SU-DHL-6 (cell line): ENCODE data around the gene DPF1.

ENCODE experiments used
- H2AFZ ChIP-seq: fragments of 200-600 bp; sonication (generic); 2 replicates; pipeline ENCODE4 v1.6.1; 2014; ENCODE audit warnings: low read depth, mild to moderate bottlenecking, moderate library complexity, mixed read lengths, antibody characterized with exemption, low read length; ENCODE audit not compliant: severe bottlenecking
- H3F3A ChIP-seq: fragments of 200-600 bp; shearing (Covaris generic); 2 replicates; pipeline ENCODE4 v1.6.0; 2016; ENCODE audit warnings: antibody characterized with exemption, mild to moderate bottlenecking; ENCODE audit not compliant: insufficient read depth
- H3K27ac ChIP-seq: fragments of 200-600 bp; sonication (generic); 2 replicates; pipeline ENCODE4 v1.5.1; 2016; ENCODE audit warnings: low read depth, mild to moderate bottlenecking, low read length, moderate library complexity, mixed read lengths
- H3K27me3 ChIP-seq: fragments of 200-600 bp; sonication (generic), shearing (Covaris generic); 2 replicates; pipeline ENCODE4 v1.6.0; 2014; ENCODE audit warnings: mild to moderate bottlenecking, low read length
- H3K36me3 ChIP-seq: fragments of 200-600 bp; sonication (generic); 2 replicates; pipeline ENCODE4 v1.6.1; 2014; ENCODE audit warnings: mild to moderate bottlenecking, low read length, mixed read lengths
- H3K4me2 ChIP-seq: fragments of 300-600, 200-600 bp; shearing (Covaris generic), sonication (generic); 2 replicates; pipeline ENCODE4 v1.6.0; 2014; ENCODE audit warnings: low read length, low read depth, mild to moderate bottlenecking; ENCODE audit not compliant: poor library complexity, severe bottlenecking
- H3K4me3 ChIP-seq: fragments of 200-600 bp; sonication (generic); 2 replicates; pipeline ENCODE4 v1.5.1; 2014; ENCODE audit warnings: antibody characterized with exemption, low read length, mild to moderate bottlenecking, mixed read lengths; ENCODE audit not compliant: insufficient read depth, poor library complexity, severe bottlenecking
- H3K79me2 ChIP-seq: fragments of 200-600 bp; sonication (generic); 2 replicates; pipeline ENCODE4 v1.6.1; 2014; ENCODE audit warnings: mild to moderate bottlenecking, low read length, moderate library complexity; ENCODE audit not compliant: insufficient read depth
- H3K9ac ChIP-seq: fragments of 200-600 bp; sonication (generic); 2 replicates; pipeline ENCODE4 v1.7.0; 2014; ENCODE audit warnings: mild to moderate bottlenecking, low read length
- H3K9me2 ChIP-seq: fragments of 200-600 bp; sonication (generic); replicated peaks from 2 replicates; pipeline ENCODE4 v1.6.1; 2014; ENCODE audit warnings: low read length; ENCODE audit not compliant: insufficient read depth
- H3K9me3 ChIP-seq: fragments of 200-600 bp; sonication (generic); 2 replicates; pipeline ENCODE4 v1.6.1; 2014; ENCODE audit warnings: low read length, mixed read lengths; ENCODE audit not compliant: insufficient read depth
- H4K20me1 ChIP-seq: fragments of 200-600 bp; sonication (generic); 2 replicates; pipeline ENCODE4 v1.6.1; 2014; ENCODE audit warnings: low read depth, mild to moderate bottlenecking, antibody characterized with exemption, low read length, moderate library complexity, mixed read lengths
- EZH2phosphoT487 ChIP-seq: fragments of 200-600 bp; sonication (generic), shearing (Covaris generic); conservative IDR thresholded peaks from 2 replicates; pipeline ENCODE4 v1.6.1; 2018; ENCODE audit warnings: mild to moderate bottlenecking, antibody characterized with exemption, low read length, moderate library complexity, mixed read lengths
- TF ChIP-seq, protein P1 (sequence below): fragments of 200-600 bp; sonication (generic); IDR thresholded peaks from one replicate; pipeline ENCODE4 v1.5.1; 2017; ENCODE audit warnings: antibody characterized with exemption, mild to moderate bottlenecking, low read length, moderate library complexity; ENCODE audit not compliant: insufficient read depth, poor library complexity, severe bottlenecking

DPF1 gene

DNA sequence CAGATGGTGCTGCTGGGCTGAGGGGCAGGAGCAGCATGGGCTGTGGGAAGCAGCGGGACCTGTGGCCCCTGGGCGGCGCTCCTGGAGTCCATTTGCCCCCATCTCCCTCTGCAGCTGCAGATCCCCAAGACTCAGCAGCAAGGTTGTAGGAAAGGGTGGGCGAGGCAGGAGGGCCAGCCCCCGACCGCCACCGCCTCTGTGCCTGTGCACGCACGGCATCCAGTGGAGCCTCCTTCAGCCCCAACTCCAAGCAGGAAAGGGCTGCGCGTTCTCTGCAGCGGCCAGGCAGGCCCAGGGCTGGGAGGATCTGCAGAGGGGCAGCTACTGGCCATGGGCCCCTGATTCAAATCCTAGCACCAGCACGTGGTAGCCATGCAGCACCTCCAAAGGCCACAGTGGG is 20.8 kb downstream of the DPF1 start:
- TF ChIP-seq EZH2phosphoT487: no peak
- TF ChIP-seq, protein P1, sequence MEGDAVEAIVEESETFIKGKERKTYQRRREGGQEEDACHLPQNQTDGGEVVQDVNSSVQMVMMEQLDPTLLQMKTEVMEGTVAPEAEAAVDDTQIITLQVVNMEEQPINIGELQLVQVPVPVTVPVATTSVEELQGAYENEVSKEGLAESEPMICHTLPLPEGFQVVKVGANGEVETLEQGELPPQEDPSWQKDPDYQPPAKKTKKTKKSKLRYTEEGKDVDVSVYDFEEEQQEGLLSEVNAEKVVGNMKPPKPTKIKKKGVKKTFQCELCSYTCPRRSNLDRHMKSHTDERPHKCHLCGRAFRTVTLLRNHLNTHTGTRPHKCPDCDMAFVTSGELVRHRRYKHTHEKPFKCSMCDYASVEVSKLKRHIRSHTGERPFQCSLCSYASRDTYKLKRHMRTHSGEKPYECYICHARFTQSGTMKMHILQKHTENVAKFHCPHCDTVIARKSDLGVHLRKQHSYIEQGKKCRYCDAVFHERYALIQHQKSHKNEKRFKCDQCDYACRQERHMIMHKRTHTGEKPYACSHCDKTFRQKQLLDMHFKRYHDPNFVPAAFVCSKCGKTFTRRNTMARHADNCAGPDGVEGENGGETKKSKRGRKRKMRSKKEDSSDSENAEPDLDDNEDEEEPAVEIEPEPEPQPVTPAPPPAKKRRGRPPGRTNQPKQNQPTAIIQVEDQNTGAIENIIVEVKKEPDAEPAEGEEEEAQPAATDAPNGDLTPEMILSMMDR: no peak
- Histone ChIP-seq H3F3A (0 out of 2 replicates have a peak, but pooled peaks cover 2% of the 10 kb centered on the region), H3K36me3 (no peaks in the 10 kb centered on the region), H3K79me2 (no peaks in the 10 kb centered on the region), H3K4me2 (no peak overlapping the region), H3K9me2 (no peaks in the 10 kb centered on the region), H4K20me1 (peaks cover 3% of the 10 kb centered on the region; the same call in 1 of the 2 replicates), H3K4me3 (no peak overlapping the region), H3K9ac (no peak overlapping the region), H3K27me3 (no peaks in the 10 kb centered on the region), H2AFZ (no peak overlapping the region), H3K27ac (no peak overlapping the region), H3K9me3 (no peaks in the 10 kb centered on the region)

DNA sequence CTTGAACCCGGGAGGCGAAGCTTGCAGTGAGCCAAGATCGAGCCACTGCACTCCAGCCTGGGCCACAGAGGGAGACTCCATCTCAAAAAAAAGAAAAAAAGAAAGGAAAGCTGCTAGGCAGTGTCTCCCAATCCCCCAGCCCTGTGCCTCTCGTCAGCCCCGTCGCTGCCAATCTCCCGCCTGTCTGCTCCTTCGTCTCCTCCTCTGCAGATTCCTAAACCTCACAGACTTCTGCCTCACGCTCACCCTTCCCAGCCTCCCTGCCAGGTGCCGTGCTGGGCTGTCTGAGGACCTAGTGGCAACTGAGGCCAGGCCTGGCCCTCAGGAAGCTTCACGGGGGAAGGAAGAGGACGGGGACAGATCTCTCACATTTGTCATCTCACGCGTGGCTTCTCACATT is 21.5 kb downstream of the DPF1 start:
- no peaks in the 10 kb centered on the region for H3K9me3 ChIP-seq
- no peaks in the 10 kb centered on the region for H3K36me3 ChIP-seq
- H3K4me3 ChIP-seq: no peak overlapping the region
- no peaks in the 10 kb centered on the region for H3F3A ChIP-seq
- H3K27me3 ChIP-seq: no peaks in the 10 kb centered on the region
- H3K9me2 ChIP-seq: no peaks in the 10 kb centered on the region
- H4K20me1 ChIP-seq: no peaks in the 10 kb centered on the region
- H3K9ac ChIP-seq: no peak overlapping the region
- no peak overlapping the region for H2AFZ ChIP-seq
- TF ChIP-seq EZH2phosphoT487: no peak
- TF ChIP-seq, protein P1: no peak
- H3K4me2 ChIP-seq: no peak overlapping the region
- H3K27ac ChIP-seq: no peak overlapping the region
- H3K79me2 ChIP-seq: no peaks in the 10 kb centered on the region

DNA sequence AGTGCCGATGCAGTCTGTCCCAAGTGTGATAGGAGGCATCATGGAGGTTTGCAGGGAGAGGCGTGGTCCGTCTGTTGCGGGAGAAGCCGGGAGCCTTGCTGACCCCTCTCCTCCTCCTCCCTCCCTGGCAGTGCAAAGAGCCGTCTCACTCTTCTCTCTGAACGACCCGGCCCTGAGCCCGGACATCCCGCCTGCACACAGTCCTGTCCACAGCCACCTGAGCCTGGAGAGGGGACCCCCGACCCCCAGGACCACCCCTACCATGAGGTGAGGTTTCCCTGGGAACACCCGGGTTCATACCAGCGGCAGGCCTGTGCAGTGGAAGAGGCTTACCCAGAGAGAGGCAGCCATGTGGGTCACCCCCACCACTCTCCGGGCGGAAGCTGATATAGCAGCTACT is 22.3 kb downstream of the DPF1 start:
- Histone ChIP-seq H3K36me3 (no peaks in the 10 kb centered on the region), H3K9me3 (no peaks in the 10 kb centered on the region), H4K20me1 (no peaks in the 10 kb centered on the region), H3F3A (no peaks in the 10 kb centered on the region), H3K79me2 (no peaks in the 10 kb centered on the region), H3K9ac (no peak overlapping the region), H3K27ac (no peak overlapping the region), H2AFZ (no peak overlapping the region), H3K9me2 (no peaks in the 10 kb centered on the region), H3K27me3 (no peaks in the 10 kb centered on the region), H3K4me2 (no peak overlapping the region), H3K4me3 (no peak overlapping the region)
- TF ChIP-seq, protein P1: no peak
- no peak for TF ChIP-seq EZH2phosphoT487
